HEK293 (cell line): ENCODE results near the gene POU2AF1.

Experiments
- CTCF ChIA-PET: fragments of 350-600 bp; formaldehyde crosslinking; extraction: SDS; loops from one replicate; lab custom pipeline; 2021; ENCODE audit warnings: antibody characterized with exemption; lab: Yijun Ruan, JAX
- POLR2A ChIA-PET: fragments of 300-600 bp; formaldehyde crosslinking; extraction: SDS; loops from one replicate; lab custom pipeline; 2020; ENCODE audit warnings: antibody characterized with exemption, inconsistent platforms; lab: Yijun Ruan, JAX
- H3K27ac ChIP-seq: fragments of 200-500 bp; sonication (Bioruptor generic); 2 replicates; pipeline ENCODE4 v1.5.1; 2014; ENCODE audit warnings: low read depth, low read length, control low read depth, inconsistent platforms; ENCODE audit errors: extremely low read depth
- H3K36me3 ChIP-seq, 2 experiments: fragments of 200-500 bp in 1 of 2; sonication (Bioruptor generic) in 1 of 2; 1 replicate in 1 of 2; 2 replicates in 1 of 2; pipeline ENCODE4 v1.5.1; 2014 to 2017; ENCODE audit warnings: inconsistent platforms in 2 of 2, low read length in 2 of 2; ENCODE audit not compliant: control insufficient read depth in 2 of 2, insufficient read depth in 1 of 2
- H3K4me1 ChIP-seq: fragments of 200-500 bp; sonication (Bioruptor generic); 2 replicates; pipeline ENCODE4 v1.5.1; 2014; ENCODE audit warnings: mild to moderate bottlenecking, low read length, inconsistent platforms; ENCODE audit not compliant: control insufficient read depth, insufficient read depth
- H3K4me3 ChIP-seq: 2 replicates; pipeline ENCODE4 v1.5.1; 2011; ENCODE audit warnings: low read depth, mild to moderate bottlenecking, control low read depth, low read length, moderate library complexity
- H3K9me3 ChIP-seq: fragments of 200-500 bp; sonication (Bioruptor generic); 2 replicates; pipeline ENCODE4 v1.5.1; 2014; ENCODE audit warnings: low read depth, low read length, inconsistent platforms; ENCODE audit not compliant: control insufficient read depth, insufficient read depth
- ELK4 ChIP-seq: IDR thresholded peaks from 2 replicates; pipeline ENCODE4 v1.6.1; 2011; ENCODE audit warnings: mild to moderate bottlenecking, low read depth, low read length, borderline replicate concordance
- HOXD13 ChIP-seq: sonication (generic); formaldehyde crosslinking; IDR thresholded peaks from 2 replicates; pipeline ENCODE4 v1.8.0; 2022; ENCODE audit warnings: missing genetic modification reagents, borderline replicate concordance
- KLF7 ChIP-seq: fragments of 450-650 bp; formaldehyde crosslinking; IDR thresholded peaks from 2 replicates; pipeline ENCODE4 v1.5.1; 2016; ENCODE audit warnings: missing biosample characterization, missing genetic modification characterization, borderline replicate concordance
- SETDB1 ChIP-seq: IDR thresholded peaks from one replicate; pipeline ENCODE4 v1.6.1; 2017; ENCODE audit warnings: mild to moderate bottlenecking, low read length, moderate library complexity, mixed read lengths; ENCODE audit not compliant: insufficient read length
- SP2 ChIP-seq: fragments of 450-650 bp; formaldehyde crosslinking; IDR thresholded peaks from 2 replicates; pipeline ENCODE4 v1.5.1; 2016; ENCODE audit warnings: missing biosample characterization, missing genetic modification characterization
- ZBTB20 ChIP-seq: fragments of 450-650 bp; formaldehyde crosslinking; IDR thresholded peaks from 2 replicates; pipeline ENCODE4 v1.5.1; 2016; ENCODE audit warnings: missing biosample characterization, missing genetic modification characterization
- ZBTB49 ChIP-seq: fragments of 450-650 bp; formaldehyde crosslinking; IDR thresholded peaks from 2 replicates; pipeline ENCODE4 v1.5.1; 2016; ENCODE audit warnings: missing biosample characterization, missing genetic modification characterization, low read depth
- ZFHX2 ChIP-seq: fragments of 450-650 bp; formaldehyde crosslinking; conservative IDR thresholded peaks from 2 replicates; pipeline ENCODE4 v1.5.1; 2016; ENCODE audit warnings: missing biosample characterization, missing genetic modification characterization
- ZNF10 ChIP-seq: fragments of 450-650 bp; formaldehyde crosslinking; IDR thresholded peaks from 2 replicates; pipeline ENCODE4 v1.5.1; 2017; ENCODE audit warnings: missing biosample characterization, missing genetic modification characterization
- ZNF169 ChIP-seq: fragments of 450-650 bp; formaldehyde crosslinking; IDR thresholded peaks from 2 replicates; pipeline ENCODE4 v1.5.1; 2016; ENCODE audit warnings: missing biosample characterization, missing genetic modification characterization
- ZNF214 ChIP-seq: fragments of 450-650 bp; formaldehyde crosslinking; IDR thresholded peaks from 2 replicates; pipeline ENCODE4 v1.5.1; 2017; ENCODE audit warnings: missing biosample characterization, mild to moderate bottlenecking, missing genetic modification characterization, borderline replicate concordance
- ZNF221 ChIP-seq: fragments of 450-650 bp; formaldehyde crosslinking; IDR thresholded peaks from 2 replicates; pipeline ENCODE4 v1.5.1; 2017; ENCODE audit warnings: missing biosample characterization, missing genetic modification characterization, borderline replicate concordance
- ZNF223 ChIP-seq: fragments of 450-650 bp; formaldehyde crosslinking; IDR thresholded peaks from 2 replicates; pipeline ENCODE4 v1.5.1; 2016; ENCODE audit warnings: missing biosample characterization, missing genetic modification characterization
- ZNF24 ChIP-seq: fragments of 450-650 bp; formaldehyde crosslinking; IDR thresholded peaks from 2 replicates; pipeline ENCODE4 v1.5.1; 2016; ENCODE audit warnings: missing biosample characterization, missing genetic modification characterization
- ZNF280C ChIP-seq: fragments of 450-650 bp; formaldehyde crosslinking; IDR thresholded peaks from 2 replicates; pipeline ENCODE4 v1.5.1; 2016; ENCODE audit warnings: missing biosample characterization, missing genetic modification characterization
- ZNF302 ChIP-seq: fragments of 450-650 bp; formaldehyde crosslinking; IDR thresholded peaks from 2 replicates; pipeline ENCODE4 v1.5.1; 2016; ENCODE audit warnings: missing biosample characterization, missing genetic modification characterization, low read depth
- ZNF362 ChIP-seq: fragments of 450-650 bp; formaldehyde crosslinking; IDR thresholded peaks from 2 replicates; pipeline ENCODE4 v1.5.1; 2016; ENCODE audit warnings: missing biosample characterization, missing genetic modification characterization
- ZNF423 ChIP-seq: fragments of 450-650 bp; formaldehyde crosslinking; IDR thresholded peaks from 2 replicates; pipeline ENCODE4 v1.5.1; 2016; ENCODE audit warnings: missing biosample characterization, missing genetic modification characterization
- ZNF610 ChIP-seq: fragments of 450-650 bp; formaldehyde crosslinking; IDR thresholded peaks from 2 replicates; pipeline ENCODE4 v1.5.1; 2016; ENCODE audit warnings: missing biosample characterization, missing genetic modification characterization, borderline replicate concordance
- ZNF621 ChIP-seq: fragments of 450-650 bp; formaldehyde crosslinking; IDR thresholded peaks from 2 replicates; pipeline ENCODE4 v1.5.1; 2017; ENCODE audit warnings: missing biosample characterization, missing genetic modification characterization
- ZNF658 ChIP-seq: fragments of 450-650 bp; formaldehyde crosslinking; IDR thresholded peaks from 2 replicates; pipeline ENCODE4; 2016; ENCODE audit warnings: missing biosample characterization, missing genetic modification characterization
- ZNF660 ChIP-seq: fragments of 450-650 bp; IDR thresholded peaks from 2 replicates; pipeline ENCODE4 v1.5.1; 2018; ENCODE audit warnings: missing biosample characterization, mild to moderate bottlenecking, missing genetic modification characterization
- ZNF670 ChIP-seq: fragments of 450-650 bp; formaldehyde crosslinking; IDR thresholded peaks from 2 replicates; pipeline ENCODE4 v1.5.1; 2016; ENCODE audit warnings: missing biosample characterization, missing genetic modification characterization, low read depth
- ZNF76 ChIP-seq: fragments of 450-650 bp; formaldehyde crosslinking; IDR thresholded peaks from 2 replicates; pipeline ENCODE4; 2016; ENCODE audit warnings: low read depth, missing biosample characterization, missing genetic modification characterization, borderline replicate concordance
- ZNF777 ChIP-seq: fragments of 450-650 bp; formaldehyde crosslinking; IDR thresholded peaks from 2 replicates; pipeline ENCODE4 v1.5.1; 2017; ENCODE audit warnings: missing biosample characterization, missing genetic modification characterization, borderline replicate concordance
- ZNF785 ChIP-seq: fragments of 450-650 bp; formaldehyde crosslinking; IDR thresholded peaks from 2 replicates; pipeline ENCODE4 v1.5.1; 2016; ENCODE audit warnings: missing biosample characterization, missing genetic modification characterization
- ZNF843 ChIP-seq: fragments of 450-650 bp; formaldehyde crosslinking; IDR thresholded peaks from 2 replicates; pipeline ENCODE4 v1.5.1; 2016; ENCODE audit warnings: missing biosample characterization, missing genetic modification characterization
- ZSCAN23 ChIP-seq: fragments of 450-650 bp; formaldehyde crosslinking; IDR thresholded peaks from 2 replicates; pipeline ENCODE4 v1.5.1; 2016; ENCODE audit warnings: missing biosample characterization, missing genetic modification characterization

POU2AF1 gene

GRCh38 chr11:111367411-111368284 is 11.4 kb downstream of the POU2AF1 start:
- Histone ChIP-seq H3K4me3 (no peak overlapping the region), H3K9me3 (no peaks in the 10 kb centered on the region), H3K27ac (no peak overlapping the region), H3K4me1 (no peaks in the 10 kb centered on the region), H3K36me3 (no peaks in the 10 kb centered on the region)
- ChIA-PET POLR2A (no interaction called here), CTCF (interaction anchor here (1.0 kb wide), 1 partner anchor 56 kb away, joined by 3 read pairs; no protein-coding TSS in a partner anchor)
- TF ChIP-seq HOXD13 (CRISPR knock-in tag) (no peak), SP2 (tag by site-specific recombination) (no peak), ZNF24 (tag by site-specific recombination) (no peak), ZNF843 (tag by site-specific recombination) (no peak), ZNF214 (no peak), ZNF777 (no peak), ZNF221 (tag by site-specific recombination) (no peak), KLF7 (tag by site-specific recombination) (no peak), ZNF658 (tag by site-specific recombination) (no peak), ZNF785 (no peak), ZNF362 (tag by site-specific recombination) (no peak), SETDB1 (no peak), ZNF76 (tag by site-specific recombination) (no peak), ZNF660 (tag by site-specific recombination) (no peak), ZNF621 (tag by site-specific recombination) (no peak), ZNF423 (tag by site-specific recombination) (no peak), ZNF169 (tag by site-specific recombination) (no peak), ZFHX2 (tag by site-specific recombination) (no peak), ZNF670 (no peak), ZBTB49 (tag by site-specific recombination) (no peak)

GRCh38 chr11:111366560-111367410 is 12.3 kb downstream of the POU2AF1 start:
- Histone ChIP-seq H3K27ac (no peak overlapping the region), H3K36me3 (no peaks in the 10 kb centered on the region), H3K4me1 (no peaks in the 10 kb centered on the region), H3K4me3 (no peak overlapping the region), H3K9me3 (no peaks in the 10 kb centered on the region)
- CTCF ChIA-PET: no interaction called here
- POLR2A ChIA-PET: no interaction called here
- TF ChIP-seq ZNF621 (tag by site-specific recombination): no peak
- TF ChIP-seq ZNF843 (tag by site-specific recombination): no peak
- no peak for TF ChIP-seq ZNF169 (tag by site-specific recombination)
- no peak for TF ChIP-seq ZBTB20
- no peak for TF ChIP-seq ZNF610
- no peak for TF ChIP-seq ELK4
- no peak for TF ChIP-seq ZNF10 (tag by site-specific recombination)
- no peak for TF ChIP-seq ZNF223 (tag by site-specific recombination)
- no peak for TF ChIP-seq ZNF280C (tag by site-specific recombination)
- no peak for TF ChIP-seq ZSCAN23 (tag by site-specific recombination)
- no peak for TF ChIP-seq ZNF302 (tag by site-specific recombination)
